Measurements from ENCODE around the gene C2orf76. TPM values are rescaled to one million over a fixed set of nuclear protein-coding genes. Genes with fewer than 3 reads are reported as not detected.
"Not testable (repeated sequence)": the region's sequence is repeated elsewhere in the genome, so short reads cannot be mapped to it uniquely, and the experiment has no call there.

C2orf76 gene
- total RNA-seq, 2 donors from 2014 or later, result 10.7 to 10.9 TPM

- Histone ChIP-seq H3K27me3 (ENCODE audit: control insufficient read depth, insufficient read depth, low read length, poor library complexity, severe bottlenecking) (no peaks in the 10 kb centered on the region), H3K9ac (ENCODE audit: extremely low read depth, low read length, poor library complexity, severe bottlenecking) (no peak overlapping the region), H3K36me3 (ENCODE audit: control insufficient read depth, insufficient read depth, low read length) (peaks cover 7% of the 10 kb centered on the region), H3K9me3 (ENCODE audit: control insufficient read depth, low read length) (peaks cover 21% of the 10 kb centered on the region), H3K4me1 (ENCODE audit: control insufficient read depth, insufficient read depth, low read length) (peaks cover 12% of the 10 kb centered on the region), H3K27ac (ENCODE audit: low read depth, low read length) (no peak overlapping the region), H3K4me3 (ENCODE audit: low read length) (no peak overlapping the region)
- no peak overlapping the region for H3K4me3 Mint-ChIP-seq
- no peak overlapping the region for H3K27ac Mint-ChIP-seq
- peak; percentile 50 for DNase-seq
- H3K4me1 Mint-ChIP-seq, result peaks cover 44% of the 10 kb centered on the region
- peaks cover 26% of the 10 kb centered on the region for H3K36me3 Mint-ChIP-seq (ENCODE audit: low read depth)
- peaks cover 29% of the 10 kb centered on the region for H3K9me3 Mint-ChIP-seq
- no peak for TF ChIP-seq CTCF (conservative IDR thresholded peaks at IDR 0.05)
- 78 to 85% methylated on average over 5 of the region's 5 CpGs for WGBS, 2 experiments (ENCODE audit: insufficient coverage in 1 of 2, insufficient read length in 1 of 2)
- H3K27me3 Mint-ChIP-seq (ENCODE audit: insufficient read depth), result no peaks in the 10 kb centered on the region
Observed at GRCh38 chr2:119377993-119378345, 11.3 kb upstream of the C2orf76 start.

DNA sequence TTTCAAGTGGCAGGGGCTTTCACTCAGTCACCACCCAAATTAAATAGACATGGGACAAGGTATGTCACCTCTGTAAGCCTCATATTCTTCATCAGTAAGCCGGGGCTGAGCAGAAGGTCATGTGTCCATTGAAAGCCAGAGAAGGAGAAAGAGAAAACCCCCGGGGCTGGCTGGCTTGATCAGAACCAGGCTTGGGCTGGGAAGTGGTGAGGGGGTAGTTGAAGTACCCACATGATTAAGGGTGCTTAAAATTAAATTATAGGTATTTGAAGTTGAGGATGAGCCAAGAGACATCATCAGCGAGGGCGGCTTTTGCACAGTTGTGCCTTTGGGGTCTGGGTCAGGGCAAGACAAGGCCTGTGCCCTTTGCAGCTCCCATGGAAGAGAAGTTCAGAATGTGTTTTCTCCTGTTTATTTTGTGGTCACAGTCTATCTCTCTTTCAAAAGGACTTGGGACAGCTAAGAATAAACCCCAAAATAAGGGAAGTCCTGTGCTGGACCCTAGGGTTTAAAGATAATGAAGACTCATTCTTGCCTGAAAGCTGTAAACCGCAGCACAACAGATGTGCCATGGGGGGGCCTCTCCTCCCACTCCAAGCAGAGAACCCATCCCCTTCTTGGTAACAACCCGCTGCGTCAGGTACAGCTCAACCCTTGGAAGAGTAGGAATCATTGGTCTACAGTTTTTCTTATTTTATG, 10.8 kb upstream of the C2orf76 start:
- 95 to 96% methylated on average over 3 to 7 of the region's 7 CpGs for WGBS, 2 experiments (ENCODE audit: insufficient coverage in 1 of 2, insufficient read length in 1 of 2)
- Histone ChIP-seq H3K27me3 (ENCODE audit: control insufficient read depth, insufficient read depth, low read length, poor library complexity, severe bottlenecking) (no peaks in the 10 kb centered on the region), H3K9ac (ENCODE audit: extremely low read depth, low read length, poor library complexity, severe bottlenecking) (no peak overlapping the region), H3K27ac (ENCODE audit: low read depth, low read length) (no peak overlapping the region), H3K9me3 (ENCODE audit: control insufficient read depth, low read length) (peaks cover 26% of the 10 kb centered on the region), H3K4me1 (ENCODE audit: control insufficient read depth, insufficient read depth, low read length) (peaks cover 12% of the 10 kb centered on the region), H3K36me3 (ENCODE audit: control insufficient read depth, insufficient read depth, low read length) (peaks cover 13% of the 10 kb centered on the region), H3K4me3 (ENCODE audit: low read length) (no peak overlapping the region)
- peaks cover 34% of the 10 kb centered on the region for H3K9me3 Mint-ChIP-seq
- no peak for TF ChIP-seq CTCF (conservative IDR thresholded peaks at IDR 0.05)
- no peaks in the 10 kb centered on the region for H3K27me3 Mint-ChIP-seq (ENCODE audit: insufficient read depth)
- H3K27ac Mint-ChIP-seq, result no peak overlapping the region
- H3K36me3 Mint-ChIP-seq (ENCODE audit: low read depth), result peaks cover 31% of the 10 kb centered on the region
- no peak overlapping the region for H3K4me3 Mint-ChIP-seq
- DNase-seq, result peak; percentile 32
- H3K4me1 Mint-ChIP-seq, result peaks cover 44% of the 10 kb centered on the region

- Histone ChIP-seq H3K36me3 (ENCODE audit: control insufficient read depth, insufficient read depth, low read length) (peaks cover 19% of the 10 kb centered on the region), H3K9ac (ENCODE audit: extremely low read depth, low read length, poor library complexity, severe bottlenecking) (no peak overlapping the region), H3K4me1 (ENCODE audit: control insufficient read depth, insufficient read depth, low read length) (peaks cover 12% of the 10 kb centered on the region), H3K4me3 (ENCODE audit: low read length) (no peak overlapping the region), H3K9me3 (ENCODE audit: control insufficient read depth, low read length) (peaks cover 33% of the 10 kb centered on the region), H3K27me3 (ENCODE audit: control insufficient read depth, insufficient read depth, low read length, poor library complexity, severe bottlenecking) (no peaks in the 10 kb centered on the region), H3K27ac (ENCODE audit: low read depth, low read length) (no peak overlapping the region)
- WGBS, 2 experiments (ENCODE audit: insufficient coverage in 1 of 2, insufficient read length in 1 of 2), result 88 to 92% methylated on average over 5 of the region's 5 CpGs
- Mint-ChIP-seq H3K4me1 (peaks cover 44% of the 10 kb centered on the region), H3K27me3 (ENCODE audit: insufficient read depth) (no peaks in the 10 kb centered on the region), H3K36me3 (ENCODE audit: low read depth) (peaks cover 37% of the 10 kb centered on the region), H3K9me3 (peaks cover 34% of the 10 kb centered on the region), H3K4me3 (no peak overlapping the region), H3K27ac (no peak overlapping the region)
- TF ChIP-seq CTCF (conservative IDR thresholded peaks at IDR 0.05), result no peak
- no peak for DNase-seq
Observed at GRCh38 chr2:119376810-119377209, 10.2 kb upstream of the C2orf76 start.

- DNase-seq; H3K4me3 Mint-ChIP-seq; H3K27me3 Mint-ChIP-seq (ENCODE audit: insufficient read depth); H3K27ac Mint-ChIP-seq; H3K4me3 ChIP-seq (ENCODE audit: low read length); H3K27me3 ChIP-seq (ENCODE audit: control insufficient read depth, insufficient read depth, low read length, poor library complexity, severe bottlenecking); H3K27ac ChIP-seq (ENCODE audit: low read depth, low read length); H3K9ac ChIP-seq (ENCODE audit: extremely low read depth, low read length, poor library complexity, severe bottlenecking): not testable (repeated sequence)
- peaks cover 44% of the 10 kb centered on the region for H3K4me1 Mint-ChIP-seq
- whole genome bisulfite sequencing, 2 experiments (ENCODE audit: insufficient coverage in 1 of 2, insufficient read length in 1 of 2), result 89 to 94% methylated on average over 2 to 6 of the region's 6 CpGs
- peaks cover 41% of the 10 kb centered on the region for H3K36me3 Mint-ChIP-seq (ENCODE audit: low read depth)
- Histone ChIP-seq H3K36me3 (ENCODE audit: control insufficient read depth, insufficient read depth, low read length) (peaks cover 23% of the 10 kb centered on the region), H3K4me1 (ENCODE audit: control insufficient read depth, insufficient read depth, low read length) (peaks cover 12% of the 10 kb centered on the region), H3K9me3 (ENCODE audit: control insufficient read depth, low read length) (peaks cover 37% of the 10 kb centered on the region)
- H3K9me3 Mint-ChIP-seq, result peaks cover 34% of the 10 kb centered on the region
Observed at GRCh38 chr2:119376406-119376805, 9.8 kb upstream of the C2orf76 start.

DNA sequence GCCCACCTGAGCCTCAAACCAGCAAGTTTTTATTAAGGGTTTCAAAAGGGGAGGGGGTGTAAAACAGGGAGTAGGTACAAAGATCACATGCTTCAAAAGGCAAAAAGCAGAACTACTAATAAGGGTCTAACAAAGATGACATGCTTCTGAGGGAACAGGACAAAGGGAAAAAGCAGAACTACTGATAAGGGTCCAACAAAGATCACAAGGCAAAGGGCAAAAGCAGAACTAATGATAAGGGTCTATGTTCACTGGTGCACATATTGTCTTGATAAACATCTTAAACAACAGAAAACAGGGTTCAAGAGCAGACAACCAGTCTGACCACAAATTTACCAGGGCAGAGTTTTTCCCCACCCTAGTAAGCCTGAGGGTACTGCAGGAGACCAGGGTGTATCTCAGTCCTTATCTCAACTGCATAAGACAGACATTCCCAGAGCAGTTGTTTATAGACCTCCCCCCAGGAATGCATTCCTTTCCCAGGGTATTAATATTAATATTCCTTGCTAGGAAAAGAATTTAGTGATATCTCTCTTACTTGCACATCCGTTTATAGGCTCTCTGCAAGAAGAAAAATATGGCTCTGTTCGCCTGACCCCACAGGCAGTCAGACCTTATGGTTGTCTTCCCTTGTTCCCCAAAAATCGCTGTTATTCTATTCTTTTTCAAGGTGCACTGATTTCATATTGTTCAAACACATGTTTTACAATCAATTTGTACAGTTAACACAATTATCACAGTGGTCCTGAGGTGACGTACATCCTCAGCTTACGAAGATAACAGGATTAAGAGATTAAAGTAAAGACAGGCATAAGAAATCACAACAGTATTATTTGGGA, 7.5 kb upstream of the C2orf76 start:
- Histone ChIP-seq H3K4me1 (ENCODE audit: control insufficient read depth, insufficient read depth, low read length) (peaks cover 12% of the 10 kb centered on the region), H3K36me3 (ENCODE audit: control insufficient read depth, insufficient read depth, low read length) (peaks cover 45% of the 10 kb centered on the region), H3K9me3 (ENCODE audit: control insufficient read depth, low read length) (peaks cover 43% of the 10 kb centered on the region)
- Mint-ChIP-seq H3K9me3 (peaks cover 34% of the 10 kb centered on the region), H3K4me1 (peaks cover 26% of the 10 kb centered on the region), H3K36me3 (ENCODE audit: low read depth) (peaks cover 59% of the 10 kb centered on the region)
- H3K27me3 Mint-ChIP-seq (ENCODE audit: insufficient read depth); H3K27me3 ChIP-seq (ENCODE audit: control insufficient read depth, insufficient read depth, low read length, poor library complexity, severe bottlenecking); H3K27ac Mint-ChIP-seq; H3K4me3 Mint-ChIP-seq; H3K4me3 ChIP-seq (ENCODE audit: low read length); H3K9ac ChIP-seq (ENCODE audit: extremely low read depth, low read length, poor library complexity, severe bottlenecking); H3K27ac ChIP-seq (ENCODE audit: low read depth, low read length); DNase-seq: not testable (repeated sequence)
- WGBS, 2 experiments (ENCODE audit: insufficient coverage in 1 of 2, insufficient read length in 1 of 2), result 96 to 100% methylated on average over 3 to 5 of the region's 5 CpGs
